ENCODE data around the gene ELFN1.

Gene ELFN1

GRCh38 chr7:1736830-1737229 is 66.8 kb downstream of the ELFN1 start:
- H3K27me3 Mint-ChIP-seq (ENCODE audit: low read depth, poor library complexity), result peaks cover 2% of the 10 kb centered on the region
- no peak for TF ChIP-seq CTCF (IDR thresholded peaks at IDR 0.05)
- no peak overlapping the region for H3K4me3 Mint-ChIP-seq
- DNase-seq, result no peak
- no peaks in the 10 kb centered on the region for H3K36me3 Mint-ChIP-seq (ENCODE audit: low read depth)
- H3K4me1 Mint-ChIP-seq, result peaks cover 29% of the 10 kb centered on the region
- no peak overlapping the region for H3K27ac Mint-ChIP-seq
- H3K9me3 Mint-ChIP-seq, result no peaks in the 10 kb centered on the region

GRCh38 chr7:1737523-1737922 is 67.4 kb downstream of the ELFN1 start:
- H3K36me3 Mint-ChIP-seq (ENCODE audit: low read depth), result no peaks in the 10 kb centered on the region
- no peaks in the 10 kb centered on the region for H3K27me3 Mint-ChIP-seq (ENCODE audit: low read depth, poor library complexity)
- no peak overlapping the region for H3K4me3 Mint-ChIP-seq
- no peak for DNase-seq
- no peak overlapping the region for H3K27ac Mint-ChIP-seq
- no peak for TF ChIP-seq CTCF (IDR thresholded peaks at IDR 0.05)
- no peaks in the 10 kb centered on the region for H3K9me3 Mint-ChIP-seq
- peaks cover 30% of the 10 kb centered on the region for H3K4me1 Mint-ChIP-seq

GRCh38 chr7:1737956-1738355 is 67.9 kb downstream of the ELFN1 start:
- no peak for DNase-seq
- H3K36me3 Mint-ChIP-seq (ENCODE audit: low read depth), result no peaks in the 10 kb centered on the region
- TF ChIP-seq CTCF (IDR thresholded peaks at IDR 0.05), result no peak
- H3K4me3 Mint-ChIP-seq, result no peak overlapping the region
- H3K4me1 Mint-ChIP-seq, result peaks cover 34% of the 10 kb centered on the region
- H3K27ac Mint-ChIP-seq, result no peak overlapping the region
- no peaks in the 10 kb centered on the region for H3K9me3 Mint-ChIP-seq
- no peaks in the 10 kb centered on the region for H3K27me3 Mint-ChIP-seq (ENCODE audit: low read depth, poor library complexity)

- peaks cover 34% of the 10 kb centered on the region for H3K4me1 Mint-ChIP-seq
- H3K4me3 Mint-ChIP-seq, result no peak overlapping the region
- peak overlapping the region; percentile 64 for H3K27ac Mint-ChIP-seq
- no peaks in the 10 kb centered on the region for H3K9me3 Mint-ChIP-seq
- no peaks in the 10 kb centered on the region for H3K27me3 Mint-ChIP-seq (ENCODE audit: low read depth, poor library complexity)
- TF ChIP-seq CTCF (IDR thresholded peaks at IDR 0.05), result no peak
- H3K36me3 Mint-ChIP-seq (ENCODE audit: low read depth), result no peaks in the 10 kb centered on the region
- no peak for DNase-seq
Measured at GRCh38 chr7:1738511-1738910, 68.4 kb downstream of the ELFN1 start.

GRCh38 chr7:1738956-1739355 is 68.9 kb downstream of the ELFN1 start:
- Mint-ChIP-seq H3K36me3 (ENCODE audit: low read depth) (no peaks in the 10 kb centered on the region), H3K9me3 (no peaks in the 10 kb centered on the region), H3K4me3 (no peak overlapping the region), H3K27me3 (ENCODE audit: low read depth, poor library complexity) (no peaks in the 10 kb centered on the region), H3K27ac (no peak overlapping the region), H3K4me1 (peaks cover 34% of the 10 kb centered on the region)
- no peak for TF ChIP-seq CTCF (IDR thresholded peaks at IDR 0.05)
- no peak for DNase-seq

- H3K27ac Mint-ChIP-seq, result no peak overlapping the region
- no peak for TF ChIP-seq CTCF (IDR thresholded peaks at IDR 0.05)
- H3K9me3 Mint-ChIP-seq, result no peaks in the 10 kb centered on the region
- DNase-seq, result no peak
- peaks cover 34% of the 10 kb centered on the region for H3K4me1 Mint-ChIP-seq
- H3K36me3 Mint-ChIP-seq (ENCODE audit: low read depth), result peaks cover 2% of the 10 kb centered on the region
- H3K27me3 Mint-ChIP-seq (ENCODE audit: low read depth, poor library complexity), result no peaks in the 10 kb centered on the region
- no peak overlapping the region for H3K4me3 Mint-ChIP-seq
Measured at GRCh38 chr7:1739593-1739992, 69.5 kb downstream of the ELFN1 start.
